BJ (cell line): Measurements from ENCODE around the gene MOB3A. TPM values are rescaled to one million over a fixed set of nuclear protein-coding genes. Genes with fewer than 3 reads are reported as not detected.

ENCODE experiments used
- CTCF ChIA-PET: fragments of 350-600 bp; formaldehyde crosslinking; extraction: SDS; loops from one replicate; lab custom pipeline; 2021; ENCODE audit warnings: antibody characterized with exemption, inconsistent platforms; lab: Yijun Ruan, JAX
- POLR2A ChIA-PET: fragments of 300-600 bp; sonication (Branson Sonifier 250); formaldehyde crosslinking; extraction: SDS; loops from one replicate; lab custom pipeline; 2021; ENCODE audit warnings: antibody characterized with exemption; lab: Charles Lee
- DNase-seq: peaks from one replicate; pipeline ENCODE4 v3.0.0-alpha.2; 2011; ENCODE audit warnings: low read depth
- H3K27me3 ChIP-seq: 2 replicates; pipeline ENCODE4 v1.6.0; 2011; ENCODE audit warnings: low read length; ENCODE audit not compliant: control insufficient read depth, insufficient read depth
- H3K36me3 ChIP-seq: 2 replicates; pipeline ENCODE4 v1.5.1; 2011; ENCODE audit warnings: low read length; ENCODE audit not compliant: control insufficient read depth, insufficient read depth
- H3K4me3 ChIP-seq: 2 replicates; pipeline ENCODE4 v1.5.1; 2011; ENCODE audit warnings: low read depth, mild to moderate bottlenecking, control low read depth, low read length
- polyA plus RNA-seq: library from polyadenylated mRNA; depleted of rRNA; stranded (reverse); fragments of >200 nt; gene quantifications from 2 replicates; pipeline ENCODE4 v1.2.3, GENCODE V29; 2011
- TF ChIP-seq, protein P1 (sequence below): IDR thresholded peaks from 2 replicates; pipeline ENCODE4 v1.5.1; 2011; ENCODE audit warnings: low read depth, mild to moderate bottlenecking, control low read depth, inconsistent platforms, low read length, moderate library complexity; ENCODE audit not compliant: insufficient read depth

Gene MOB3A
- polyA plus RNA-seq, 1 experiment = 50.5 TPM

DNA sequence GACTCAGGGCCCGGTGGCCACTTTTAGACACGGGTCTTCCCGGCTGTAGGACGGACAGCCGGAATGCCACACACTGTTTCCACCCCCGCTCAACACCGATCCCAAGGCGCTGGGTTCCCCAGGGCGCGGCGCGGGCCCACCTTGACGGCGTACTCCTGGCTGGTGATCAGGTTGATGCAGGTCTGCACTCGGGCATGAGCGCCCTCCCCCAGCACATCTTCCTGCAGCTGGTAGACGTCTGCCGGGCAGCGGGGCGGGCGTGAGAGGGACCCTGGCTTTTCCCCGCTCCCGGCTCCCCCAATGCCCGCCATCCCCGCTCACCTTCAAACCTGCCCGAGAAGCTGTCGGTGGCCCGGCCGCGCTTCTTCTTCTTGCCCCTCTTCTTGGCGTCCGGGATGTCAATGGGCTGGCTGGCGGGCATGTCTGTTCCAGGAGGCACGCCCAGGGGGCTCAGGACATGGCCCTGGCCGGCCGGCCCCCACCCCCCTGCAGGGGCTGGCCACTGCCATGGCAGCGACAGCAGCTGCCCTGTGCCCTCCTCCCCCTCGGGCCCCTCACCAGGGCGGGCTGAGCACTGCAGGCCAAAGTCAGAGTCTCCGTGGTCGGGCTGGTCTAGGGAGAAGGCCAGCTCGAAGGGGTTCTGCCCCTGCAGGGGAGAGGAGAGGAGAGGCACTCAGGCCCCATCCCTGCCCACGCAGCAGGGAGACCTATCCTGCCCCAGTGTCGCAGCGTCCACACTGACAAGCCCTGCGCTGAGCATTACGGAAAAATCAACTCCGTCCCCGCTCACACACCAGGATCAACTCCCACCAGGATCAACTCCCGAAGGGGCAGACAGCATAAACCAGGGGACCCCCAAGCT is 49.8 kb downstream of the MOB3A start:
- TF ChIP-seq, protein P1, sequence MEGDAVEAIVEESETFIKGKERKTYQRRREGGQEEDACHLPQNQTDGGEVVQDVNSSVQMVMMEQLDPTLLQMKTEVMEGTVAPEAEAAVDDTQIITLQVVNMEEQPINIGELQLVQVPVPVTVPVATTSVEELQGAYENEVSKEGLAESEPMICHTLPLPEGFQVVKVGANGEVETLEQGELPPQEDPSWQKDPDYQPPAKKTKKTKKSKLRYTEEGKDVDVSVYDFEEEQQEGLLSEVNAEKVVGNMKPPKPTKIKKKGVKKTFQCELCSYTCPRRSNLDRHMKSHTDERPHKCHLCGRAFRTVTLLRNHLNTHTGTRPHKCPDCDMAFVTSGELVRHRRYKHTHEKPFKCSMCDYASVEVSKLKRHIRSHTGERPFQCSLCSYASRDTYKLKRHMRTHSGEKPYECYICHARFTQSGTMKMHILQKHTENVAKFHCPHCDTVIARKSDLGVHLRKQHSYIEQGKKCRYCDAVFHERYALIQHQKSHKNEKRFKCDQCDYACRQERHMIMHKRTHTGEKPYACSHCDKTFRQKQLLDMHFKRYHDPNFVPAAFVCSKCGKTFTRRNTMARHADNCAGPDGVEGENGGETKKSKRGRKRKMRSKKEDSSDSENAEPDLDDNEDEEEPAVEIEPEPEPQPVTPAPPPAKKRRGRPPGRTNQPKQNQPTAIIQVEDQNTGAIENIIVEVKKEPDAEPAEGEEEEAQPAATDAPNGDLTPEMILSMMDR = no peak
- no peaks in the 10 kb centered on the region for H3K27me3 ChIP-seq
- no peak for DNase-seq
- ChIA-PET CTCF (interaction anchor here (0.6 kb wide), 1 partner anchor 221 kb away, joined by 4 read pairs; no protein-coding TSS in a partner anchor), POLR2A (no interaction called here)
- peaks cover 47% of the 10 kb centered on the region for H3K36me3 ChIP-seq
- H3K4me3 ChIP-seq = no peak overlapping the region

- ChIA-PET CTCF (interaction anchor here (0.6 kb wide), 1 partner anchor 222 kb away, joined by 4 read pairs; no protein-coding TSS in a partner anchor), POLR2A (no interaction called here)
- H3K4me3 ChIP-seq = no peak overlapping the region
- no peaks in the 10 kb centered on the region for H3K27me3 ChIP-seq
- no peak for DNase-seq
- H3K36me3 ChIP-seq = peaks cover 53% of the 10 kb centered on the region
- TF ChIP-seq, protein P1 = no peak
Observed at GRCh38 chr19:2045501-2046045, 50.6 kb downstream of the MOB3A start.

GRCh38 chr19:2044709-2045500 is 51.2 kb downstream of the MOB3A start:
- POLR2A ChIA-PET = no interaction called here
- DNase-seq = no peak
- TF ChIP-seq, protein P1 = no peak
- Histone ChIP-seq H3K36me3 (peaks cover 60% of the 10 kb centered on the region), H3K27me3 (no peaks in the 10 kb centered on the region), H3K4me3 (no peak overlapping the region)
- CTCF ChIA-PET = no interaction called here

- H3K36me3 ChIP-seq = peaks cover 61% of the 10 kb centered on the region
- ChIA-PET POLR2A (no interaction called here), CTCF (interaction anchor here (1.7 kb wide), 1 partner anchor 24 kb away, joined by 3 read pairs; no protein-coding TSS in a partner anchor)
- no peak overlapping the region for H3K4me3 ChIP-seq
- TF ChIP-seq, protein P1 = no peak
- H3K27me3 ChIP-seq = no peaks in the 10 kb centered on the region
- DNase-seq = no peak
Observed at GRCh38 chr19:2043961-2044708, 52.0 kb downstream of the MOB3A start.
